Body of pancreas (tissue), 4 donors: Measurements from ENCODE around the gene CCNH.

ENCODE experiments used
- POLR2A ChIP-seq, 3 donors: fragments of 450-650 bp; IDR thresholded peaks; one replicate each; pipeline ENCODE4 v1.6.1; 2016; ENCODE audit warnings: antibody characterized with exemption in 3 of 3, mild to moderate bottlenecking in 2 of 3
- TF ChIP-seq, protein P1 (sequence below), 7 experiments: fragments of 450-650 bp in 4 of 7; fragments of 200-600 bp in 3 of 7; sonication (generic) in 3 of 7; IDR thresholded peaks; one replicate each; pipeline ENCODE4 v1.5.1; 2016 to 2019; ENCODE audit warnings: antibody characterized with exemption in 7 of 7

DNA sequence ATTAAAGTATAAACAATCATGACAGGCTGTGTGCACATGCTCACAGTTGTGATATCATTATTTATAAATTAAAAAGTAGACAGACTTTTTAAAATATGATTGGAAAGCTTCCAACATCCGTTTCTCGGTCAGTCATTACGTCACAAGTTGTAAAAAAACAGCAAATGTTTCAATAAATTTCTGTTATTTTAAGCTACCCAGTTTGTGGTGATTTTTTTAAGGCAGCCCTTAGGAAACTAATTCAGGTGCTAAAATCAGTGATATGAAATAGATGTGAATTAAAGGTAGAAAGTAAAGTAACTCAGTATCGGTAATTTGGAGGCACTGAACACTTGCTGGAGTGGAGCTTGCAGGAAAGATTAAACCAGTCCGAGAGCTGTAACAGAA, 1.2 kb downstream of the CCNH start:
- TF ChIP-seq, protein P1, sequence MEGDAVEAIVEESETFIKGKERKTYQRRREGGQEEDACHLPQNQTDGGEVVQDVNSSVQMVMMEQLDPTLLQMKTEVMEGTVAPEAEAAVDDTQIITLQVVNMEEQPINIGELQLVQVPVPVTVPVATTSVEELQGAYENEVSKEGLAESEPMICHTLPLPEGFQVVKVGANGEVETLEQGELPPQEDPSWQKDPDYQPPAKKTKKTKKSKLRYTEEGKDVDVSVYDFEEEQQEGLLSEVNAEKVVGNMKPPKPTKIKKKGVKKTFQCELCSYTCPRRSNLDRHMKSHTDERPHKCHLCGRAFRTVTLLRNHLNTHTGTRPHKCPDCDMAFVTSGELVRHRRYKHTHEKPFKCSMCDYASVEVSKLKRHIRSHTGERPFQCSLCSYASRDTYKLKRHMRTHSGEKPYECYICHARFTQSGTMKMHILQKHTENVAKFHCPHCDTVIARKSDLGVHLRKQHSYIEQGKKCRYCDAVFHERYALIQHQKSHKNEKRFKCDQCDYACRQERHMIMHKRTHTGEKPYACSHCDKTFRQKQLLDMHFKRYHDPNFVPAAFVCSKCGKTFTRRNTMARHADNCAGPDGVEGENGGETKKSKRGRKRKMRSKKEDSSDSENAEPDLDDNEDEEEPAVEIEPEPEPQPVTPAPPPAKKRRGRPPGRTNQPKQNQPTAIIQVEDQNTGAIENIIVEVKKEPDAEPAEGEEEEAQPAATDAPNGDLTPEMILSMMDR (IDR thresholded peaks at IDR 0.05), result no peak
- no peak for TF ChIP-seq POLR2A (IDR thresholded peaks at IDR 0.05)
